Panc1 (cell line): ENCODE measurements around the gene PCGF1.

Source experiments
- CTCF ChIP-seq: fragments of 450-650 bp; IDR thresholded peaks from 2 replicates; pipeline ENCODE4 v1.5.1; 2017; ENCODE audit warnings: mild to moderate bottlenecking
- POLR2AphosphoS5 ChIP-seq: IDR thresholded peaks from 2 replicates; pipeline ENCODE4 v1.6.1; 2012; ENCODE audit warnings: mild to moderate bottlenecking, low read depth, low read length, moderate library complexity
- REST ChIP-seq, 2 experiments: IDR thresholded peaks; 2 replicates each; pipeline ENCODE4 v1.6.1; 2011 to 2012; ENCODE audit warnings: low read depth in 2 of 2, control low read depth in 1 of 2, low read length in 1 of 2, mild to moderate bottlenecking in 1 of 2, moderate library complexity in 1 of 2; ENCODE audit not compliant: insufficient read depth in 1 of 2
- TCF7L2 ChIP-seq: IDR thresholded peaks from 2 replicates; pipeline ENCODE4 v1.6.1; 2011; ENCODE audit warnings: mild to moderate bottlenecking, low read depth, low read length, inconsistent platforms

- TF ChIP-seq CTCF, result no peak
- TF ChIP-seq TCF7L2, result no peak
- no peak for TF ChIP-seq POLR2AphosphoS5
- TF ChIP-seq REST (IDR thresholded peaks at IDR 0.05; ENCODE audit: insufficient read depth in 1 of 2, low read depth in 2 of 2, low read length in 1 of 2), result no peak
Measured at GRCh38 chr2:74507926-74508520, 528 bp upstream of the PCGF1 start.
